C4-2B (cell line): ENCODE measurements around the gene RPS18.

ENCODE experiments used
- CTCF ChIP-seq: fragments of 450-650 bp; conservative IDR thresholded peaks from 2 replicates; pipeline ENCODE4 v1.5.1; 2017; ENCODE audit warnings: mild to moderate bottlenecking
- ZFX ChIP-seq: fragments of 450-650 bp; IDR thresholded peaks from 2 replicates; pipeline ENCODE4 v1.6.1; 2017

GRCh38 chr6:33290459-33290858 is 18.6 kb downstream of the RPS18 start:
- TF ChIP-seq CTCF (no peak), ZFX (no peak)
